H4 (cell line): Measurements from ENCODE around the gene HIPK3. TPM values are rescaled to one million over a fixed set of nuclear protein-coding genes. Genes with fewer than 3 reads are reported as not detected.

ENCODE experiments used
- DNase-seq: peaks from one replicate; pipeline ENCODE4 v3.0.0-alpha.2; 2015; ENCODE audit warnings: low spot score
- total RNA-seq: library from RNA; depleted of rRNA; stranded (reverse); fragments of >200 nt; shearing (Covaris generic); gene quantifications from 2 replicates; pipeline ENCODE4 v1.2.3, GENCODE V29; 2014; rRNA removed

HIPK3 gene
- total RNA-seq, 1 experiment from 2014 or later: 36.5 TPM

GRCh38 chr11:33390944-33391892 is 134.0 kb downstream of the HIPK3 start:
- no peak for DNase-seq

- DNase-seq: no peak
These were observed 134.7 kb downstream of the HIPK3 start for GRCh38 chr11:33391893-33392251.

GRCh38 chr11:33394431-33395109 is 137.4 kb downstream of the HIPK3 start:
- no peak for DNase-seq

GRCh38 chr11:33396361-33396760 is 139.2 kb downstream of the HIPK3 start:
- DNase-seq: no peak

GRCh38 chr11:33399421-33399820 is 142.2 kb downstream of the HIPK3 start:
- DNase-seq: no peak

- DNase-seq: no peak
These were observed 144.9 kb downstream of the HIPK3 start for GRCh38 chr11:33402066-33402465.

- DNase-seq: no peak
These were observed 146.2 kb downstream of the HIPK3 start for GRCh38 chr11:33403344-33403743.

GRCh38 chr11:33405834-33406602 is 148.8 kb downstream of the HIPK3 start:
- DNase-seq: no peak

Other genes starting within 250 kb of the HIPK3 start
- 6.0 and 6.9 TPM in 2 replicates for gene DEPDC7, start 241.5 kb upstream of the HIPK3 start, total RNA-seq
- 10.6 and 12.5 TPM in 2 replicates for gene TCP11L1, start 217.8 kb upstream of the HIPK3 start, total RNA-seq
- gene CSTF3, start 95.9 kb upstream of the HIPK3 start, total RNA-seq: 26.9 and 35.1 TPM in 2 replicates
- gene KIAA1549L, start 118.7 kb downstream of the HIPK3 start, total RNA-seq: 1.2 and 2.0 TPM in 2 replicates